GM21515 (cell line): Measurements from ENCODE around the gene APOBEC3C.
"Not testable (repeated sequence)": the region's sequence is repeated elsewhere in the genome, so short reads cannot be mapped to it uniquely, and the experiment has no call there.

Experiments
- ATAC-seq: cut with Tn5 transposase; IDR thresholded peaks from one replicate; pipeline ENCODE4 v1.9.1; 2021; ENCODE audit not compliant: unreplicated experiment

APOBEC3C gene

GRCh38 chr22:39055658-39056057 is 41.6 kb downstream of the APOBEC3C start:
- ATAC-seq: no peak

GRCh38 chr22:39061290-39061689 is 47.2 kb downstream of the APOBEC3C start:
- not testable (repeated sequence) for ATAC-seq

- ATAC-seq: not testable (repeated sequence)
Measured at GRCh38 chr22:39061951-39062350, 47.9 kb downstream of the APOBEC3C start.

GRCh38 chr22:39063904-39064303 is 49.8 kb downstream of the APOBEC3C start:
- not testable (repeated sequence) for ATAC-seq

GRCh38 chr22:39066442-39067276 is 52.6 kb downstream of the APOBEC3C start:
- not testable (repeated sequence) for ATAC-seq

- ATAC-seq: no peak
Measured at GRCh38 chr22:39068033-39068785, 54.2 kb downstream of the APOBEC3C start.
